GM23248 (cell line): ENCODE data around the gene ZNF74.
"Not testable (repeated sequence)": the region's sequence is repeated elsewhere in the genome, so short reads cannot be mapped to it uniquely, and the experiment has no call there.

ENCODE experiments used
- EZH2 ChIP-seq: fragments of 200-600 bp; sonication (generic); IDR thresholded peaks from 2 replicates; pipeline ENCODE4 v1.6.1; 2018; ENCODE audit warnings: antibody characterized with exemption, mild to moderate bottlenecking; ENCODE audit not compliant: insufficient read depth, poor library complexity, severe bottlenecking
- EZH2phosphoT487 ChIP-seq: fragments of 200-600 bp; sonication (generic); IDR thresholded peaks from 2 replicates; pipeline ENCODE4 v1.6.1; 2018; ENCODE audit warnings: antibody characterized with exemption, moderate library complexity, mild to moderate bottlenecking, low read depth; ENCODE audit not compliant: insufficient read depth

DNA sequence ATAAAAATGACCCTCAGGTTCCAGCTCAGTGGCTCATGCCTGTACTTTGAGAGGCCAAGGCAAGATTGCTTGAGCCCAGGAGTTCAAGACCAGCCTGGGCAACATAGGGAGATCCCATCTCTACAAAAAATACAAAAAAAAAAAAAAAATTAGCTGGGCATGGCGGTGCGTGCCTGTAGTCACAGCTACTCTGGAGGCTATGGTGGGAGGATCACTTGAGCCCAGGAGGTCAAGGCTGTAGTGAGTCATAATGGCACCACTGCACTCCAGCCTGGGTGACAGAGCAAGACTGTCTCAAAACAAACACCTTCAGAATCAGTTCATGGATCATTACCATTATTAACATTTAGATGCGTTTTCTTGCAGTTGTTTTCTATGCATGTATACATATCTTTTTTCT is 15.4 kb downstream of the ZNF74 start:
- not testable (repeated sequence) for TF ChIP-seq EZH2phosphoT487, EZH2
